PC-3 (cell line): ENCODE data around the gene ITIH5.

Experiments
- CTCF ChIP-seq: fragments of 300-600 bp; sonication (generic); conservative IDR thresholded peaks from 2 replicates; pipeline ENCODE4 v1.5.1; 2017; ENCODE audit warnings: antibody characterized with exemption, low read depth, mild to moderate bottlenecking, low read length
- EZH2 ChIP-seq: fragments of 300-600 bp; sonication (generic); IDR thresholded peaks from one replicate; pipeline ENCODE4 v1.6.1; 2017; ENCODE audit warnings: antibody characterized with exemption, mild to moderate bottlenecking, low read length; ENCODE audit not compliant: unreplicated experiment
- EZH2phosphoT487 ChIP-seq: fragments of 300-600 bp; sonication (generic); IDR thresholded peaks from 2 replicates; pipeline ENCODE4 v1.6.1; 2018; ENCODE audit warnings: mild to moderate bottlenecking, antibody characterized with exemption, low read length, borderline replicate concordance

- TF ChIP-seq CTCF (no peak), EZH2phosphoT487 (no peak), EZH2 (no peak)
These were observed 30.7 kb upstream of the ITIH5 start for GRCh38 chr10:7697426-7697825.
